KOPT-K1 (cell line): ENCODE results near the gene GPC2.
"Not testable (repeated sequence)": the region's sequence is repeated elsewhere in the genome, so short reads cannot be mapped to it uniquely, and the experiment has no call there.

Source experiments
- H3K27ac ChIP-seq: fragments of 200-600 bp; sonication (generic); 2 replicates; pipeline ENCODE4 v1.5.1; 2016; ENCODE audit warnings: antibody characterized with exemption, mild to moderate bottlenecking, low read depth, low read length; ENCODE audit not compliant: poor library complexity, severe bottlenecking
- H3K36me3 ChIP-seq: fragments of 200-600 bp; sonication (generic); 2 replicates; pipeline ENCODE4 v1.5.1; 2017; ENCODE audit warnings: antibody characterized with exemption, mild to moderate bottlenecking, low read length, moderate library complexity; ENCODE audit not compliant: insufficient read depth
- H3K9me3 ChIP-seq: fragments of 200-600 bp; sonication (generic); 2 replicates; pipeline ENCODE4 v1.5.1; 2017; ENCODE audit warnings: antibody characterized with exemption, low read length, mild to moderate bottlenecking; ENCODE audit not compliant: insufficient read depth, poor library complexity, severe bottlenecking

The GPC2 gene

DNA sequence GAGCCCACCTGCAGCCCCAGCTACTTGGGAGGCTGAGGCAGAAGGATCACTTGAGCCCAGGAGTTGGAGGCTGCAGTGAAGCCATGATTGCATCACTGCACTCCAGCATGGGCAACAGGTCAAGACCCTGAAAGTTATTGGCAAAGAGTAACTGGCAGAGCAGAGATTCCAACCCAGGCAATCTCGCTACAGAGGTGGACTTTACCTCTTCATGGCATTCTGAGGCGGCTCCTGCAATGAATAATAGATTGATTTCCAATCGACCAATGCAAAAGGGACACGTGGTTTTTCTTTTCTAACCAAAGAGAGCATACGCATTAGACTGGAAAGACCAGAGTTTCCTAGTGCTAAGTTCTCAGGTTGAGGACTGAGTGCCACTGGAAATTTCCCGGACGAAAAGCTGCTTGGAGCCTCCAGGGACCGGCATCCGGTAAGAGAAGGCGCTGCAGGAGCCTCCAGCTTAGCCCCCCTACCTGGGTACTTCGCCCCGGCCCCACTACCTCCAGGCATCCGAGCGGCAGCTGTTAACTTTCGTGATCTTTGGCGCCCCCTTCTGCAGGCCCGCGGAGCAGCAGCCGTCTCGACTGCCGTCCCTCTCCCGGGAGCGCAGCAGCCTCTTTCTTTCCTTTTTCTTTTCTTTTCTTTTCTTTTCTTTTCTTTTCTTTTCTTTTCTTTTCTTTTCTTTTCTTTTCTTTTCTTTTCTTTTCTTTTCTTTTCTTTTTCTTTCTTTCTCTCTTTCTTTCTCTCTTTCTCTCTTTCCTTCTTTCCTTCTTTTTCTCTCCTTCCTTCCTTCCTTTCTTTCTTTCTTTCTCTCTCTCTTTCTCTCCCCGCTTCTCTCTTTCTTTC, 46.4 kb downstream of the GPC2 start:
- no peaks in the 10 kb centered on the region for H3K36me3 ChIP-seq
- no peak overlapping the region for H3K27ac ChIP-seq
- H3K9me3 ChIP-seq = no peaks in the 10 kb centered on the region

DNA sequence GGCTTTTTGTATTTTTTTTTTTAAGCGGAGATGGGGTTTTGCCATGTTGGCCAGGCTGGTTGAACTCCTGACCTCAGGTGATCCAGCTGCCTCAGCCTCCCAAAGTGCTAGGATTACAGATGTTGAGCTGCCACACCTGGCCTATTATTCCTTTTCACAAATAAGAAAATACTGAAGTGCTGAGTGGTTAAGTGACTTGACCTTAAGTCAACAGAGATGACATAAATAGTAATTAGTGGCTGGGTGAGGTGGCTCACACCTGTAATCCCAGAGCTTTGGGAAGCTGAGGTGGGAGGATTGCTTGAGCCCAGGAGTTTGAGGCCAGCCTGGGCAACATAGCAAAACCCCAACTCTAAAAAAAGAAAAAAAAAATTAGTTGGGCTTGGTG, 47.0 kb downstream of the GPC2 start:
- H3K27ac ChIP-seq, H3K9me3 ChIP-seq, H3K36me3 ChIP-seq: not testable (repeated sequence)

DNA sequence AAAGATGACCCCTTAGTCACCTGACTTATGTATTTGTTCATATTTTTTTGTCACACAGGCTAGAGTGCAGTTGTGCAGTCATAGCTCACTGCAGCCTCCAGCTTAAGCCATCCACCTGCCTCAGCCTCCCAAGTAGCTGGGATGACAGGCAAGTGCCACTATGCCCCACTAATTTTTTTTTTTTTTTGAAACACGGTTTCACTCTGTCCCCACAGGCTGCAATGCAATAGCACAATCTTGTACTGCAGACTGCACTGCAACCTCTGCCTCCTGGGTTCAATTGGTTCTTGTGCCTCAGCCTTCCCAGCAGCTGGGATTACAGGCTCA, 48.6 kb downstream of the GPC2 start:
- H3K9me3 ChIP-seq = no peaks in the 10 kb centered on the region
- H3K27ac ChIP-seq = peak overlapping the region; percentile 94
- H3K36me3 ChIP-seq = peaks cover 11% of the 10 kb centered on the region; the same call in 1 of the 2 replicates

DNA sequence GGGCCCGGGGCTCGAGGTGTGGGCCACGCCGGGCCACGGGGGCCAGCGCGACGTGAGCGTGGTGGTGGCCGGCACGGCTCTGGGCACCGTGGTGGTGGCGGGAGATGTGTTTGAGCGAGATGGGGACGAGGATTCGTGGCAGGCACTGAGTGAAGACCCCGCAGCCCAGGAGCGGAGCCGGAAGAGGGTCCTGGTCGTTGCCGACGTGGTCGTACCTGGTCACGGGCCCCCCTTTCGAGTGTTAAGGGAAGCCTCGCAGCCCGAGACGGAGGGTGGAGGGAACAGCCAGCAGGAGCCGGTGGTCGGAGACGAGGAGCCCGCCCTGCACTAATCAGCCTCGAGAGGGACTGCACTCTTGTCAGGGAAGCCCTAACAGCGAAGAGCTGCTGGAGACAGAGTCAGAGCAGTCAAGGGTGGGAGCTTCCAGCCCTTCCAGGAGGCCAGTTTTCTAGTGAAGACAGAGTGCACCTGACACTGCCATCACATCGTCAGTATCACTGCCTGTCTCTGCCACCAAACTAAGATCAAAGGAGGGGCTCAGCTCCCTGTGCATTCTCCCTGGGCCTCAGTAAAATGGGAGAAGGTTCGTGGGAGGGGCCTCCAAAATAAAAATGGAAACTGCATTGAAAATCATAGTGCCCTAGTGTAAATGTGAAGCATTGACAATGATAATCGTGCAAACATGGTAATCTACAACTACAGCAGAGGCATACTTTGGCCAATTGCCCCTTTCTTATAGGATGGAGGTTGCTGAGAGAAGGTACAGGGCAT, 49.1 kb downstream of the GPC2 start:
- Histone ChIP-seq H3K27ac (peak overlapping the region; percentile 94), H3K36me3 (peaks cover 11% of the 10 kb centered on the region; the same call in 1 of the 2 replicates), H3K9me3 (no peaks in the 10 kb centered on the region)

DNA sequence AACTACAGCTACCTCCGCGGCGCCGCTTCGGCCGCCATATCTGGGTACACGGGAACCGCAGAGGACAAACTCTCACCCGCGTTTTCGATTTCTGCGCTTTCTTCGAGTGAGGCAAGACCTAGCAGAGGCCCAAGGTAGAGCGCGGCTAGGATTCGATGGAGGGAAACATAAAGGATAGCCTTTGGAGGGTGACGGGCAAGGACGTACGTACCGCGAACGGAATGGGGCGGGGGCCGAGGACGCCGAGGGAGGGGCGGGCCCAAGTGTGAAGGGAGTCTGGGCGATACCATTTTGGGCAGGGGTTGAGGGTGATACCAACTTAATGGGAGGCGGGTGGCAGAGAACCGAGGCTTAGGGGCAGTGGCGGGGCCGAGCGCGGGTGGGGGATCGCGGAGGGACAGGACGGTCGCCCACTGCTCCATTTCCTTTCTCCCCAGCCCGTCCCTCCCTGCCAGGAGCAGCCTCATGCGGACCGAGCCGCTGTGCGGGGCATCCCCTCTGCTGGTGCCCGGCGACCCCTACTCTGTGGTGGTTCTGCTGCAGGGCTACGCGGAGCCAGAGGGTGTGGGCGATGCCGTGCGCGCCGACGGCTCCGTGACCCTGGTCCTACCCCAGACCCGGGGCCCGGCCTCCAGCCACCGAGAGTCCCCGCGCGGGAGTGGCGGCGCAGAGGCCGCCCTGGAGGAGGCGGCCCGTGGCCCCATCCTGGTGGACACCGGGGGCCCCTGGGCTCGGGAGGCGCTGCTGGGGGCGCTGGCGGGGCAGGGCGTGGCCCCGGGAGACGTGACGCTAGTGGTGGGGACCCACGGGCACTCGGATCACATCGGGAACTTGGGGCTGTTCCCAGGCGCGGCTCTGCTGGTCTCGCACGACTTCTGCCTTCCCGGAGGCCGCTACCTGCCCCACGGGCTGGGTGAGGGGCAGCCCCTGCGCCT, 50.0 kb downstream of the GPC2 start, which contains the start of gene MBLAC1:
TSS of gene MBLAC1 (plus strand) at position 37 of the 935 bp plus-strand sequence. CDS start at position 466, 429 bp downstream.
- Histone ChIP-seq H3K9me3 (no peaks in the 10 kb centered on the region), H3K27ac (peak within 1 kb of the TSS; percentile 94)

DNA sequence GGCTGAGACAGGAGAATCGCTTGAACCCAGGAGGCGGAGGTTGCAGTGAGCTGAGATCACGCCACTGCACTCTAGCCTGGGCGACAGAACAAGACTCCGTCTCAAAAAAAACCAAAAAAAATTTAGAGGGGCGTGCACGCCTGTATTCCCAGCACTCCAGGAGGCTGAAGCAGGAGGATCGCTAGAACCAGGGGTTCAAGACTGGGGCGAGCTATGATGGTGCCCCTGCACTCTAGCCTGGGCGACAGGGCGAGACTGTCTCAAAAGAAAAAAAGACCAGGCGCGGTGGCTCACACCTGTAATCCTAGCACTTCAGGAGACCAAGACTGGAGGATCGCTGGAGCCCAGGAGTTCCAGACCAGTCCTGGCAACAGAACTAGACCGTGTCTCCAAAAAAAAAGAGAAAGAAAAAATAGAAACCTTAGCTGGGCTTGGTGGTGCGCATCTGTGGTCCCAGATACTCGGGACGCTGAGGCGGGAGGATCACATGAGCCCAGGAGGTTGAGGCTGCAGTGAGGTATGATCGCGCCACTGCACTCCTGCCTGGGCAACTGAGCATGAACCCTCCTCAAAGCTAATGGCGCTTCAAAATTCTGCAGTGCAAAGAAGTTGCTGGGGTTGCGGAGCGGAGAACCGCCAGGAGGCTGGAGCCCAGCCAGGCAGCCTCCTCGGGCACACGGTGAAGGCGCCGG, 50.8 kb downstream of the GPC2 start:
- H3K9me3 ChIP-seq = no peaks in the 10 kb centered on the region
- H3K27ac ChIP-seq = peak overlapping the region; percentile 94
- H3K36me3 ChIP-seq = peaks cover 11% of the 10 kb centered on the region; the same call in 1 of the 2 replicates

More for the DNA sequence above, 50.0 kb downstream of the GPC2 start, which contains the start of gene MBLAC1:
- peaks cover 11% of the 10 kb centered on the region; the same call in 1 of the 2 replicates for H3K36me3 ChIP-seq

DNA sequence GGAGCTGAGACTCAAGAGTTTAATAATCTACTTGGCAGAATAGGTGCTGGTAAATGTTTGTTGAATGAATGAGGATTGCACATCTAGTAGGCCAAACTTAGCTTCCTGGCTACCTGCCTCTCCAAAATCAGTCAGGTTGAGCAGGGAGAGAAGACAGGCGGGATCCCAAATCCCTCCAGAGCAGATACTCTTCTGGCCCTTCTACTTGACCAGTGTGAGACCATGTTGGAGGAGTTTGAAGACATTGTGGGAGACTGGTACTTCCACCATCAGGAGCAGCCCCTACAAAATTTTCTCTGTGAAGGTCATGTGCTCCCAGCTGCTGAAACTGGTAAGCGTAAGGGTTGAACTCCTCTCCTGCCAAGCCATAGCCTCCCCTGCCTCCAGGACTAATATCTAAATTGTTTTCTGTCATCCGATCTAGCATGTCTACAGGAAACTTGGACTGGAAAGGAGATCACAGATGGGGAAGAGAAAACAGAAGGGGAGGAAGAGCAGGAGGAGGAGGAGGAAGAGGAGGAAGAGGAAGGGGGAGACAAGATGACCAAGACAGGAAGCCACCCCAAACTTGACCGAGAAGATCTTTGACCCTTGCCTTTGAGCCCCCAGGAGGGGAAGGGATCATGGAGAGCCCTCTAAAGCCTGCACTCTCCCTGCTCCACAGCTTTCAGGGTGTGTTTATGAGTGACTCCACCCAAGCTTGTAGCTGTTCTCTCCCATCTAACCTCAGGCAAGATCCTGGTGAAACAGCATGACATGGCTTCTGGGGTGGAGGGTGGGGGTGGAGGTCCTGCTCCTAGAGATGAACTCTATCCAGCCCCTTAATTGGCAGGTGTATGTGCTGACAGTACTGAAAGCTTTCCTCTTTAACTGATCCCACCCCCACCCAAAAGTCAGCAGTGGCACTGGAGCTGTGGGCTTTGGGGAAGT, 52.6 kb downstream of the GPC2 start:
- Histone ChIP-seq H3K36me3 (peaks cover 11% of the 10 kb centered on the region; the same call in 1 of the 2 replicates), H3K9me3 (no peaks in the 10 kb centered on the region), H3K27ac (peak overlapping the region; percentile 1)

DNA sequence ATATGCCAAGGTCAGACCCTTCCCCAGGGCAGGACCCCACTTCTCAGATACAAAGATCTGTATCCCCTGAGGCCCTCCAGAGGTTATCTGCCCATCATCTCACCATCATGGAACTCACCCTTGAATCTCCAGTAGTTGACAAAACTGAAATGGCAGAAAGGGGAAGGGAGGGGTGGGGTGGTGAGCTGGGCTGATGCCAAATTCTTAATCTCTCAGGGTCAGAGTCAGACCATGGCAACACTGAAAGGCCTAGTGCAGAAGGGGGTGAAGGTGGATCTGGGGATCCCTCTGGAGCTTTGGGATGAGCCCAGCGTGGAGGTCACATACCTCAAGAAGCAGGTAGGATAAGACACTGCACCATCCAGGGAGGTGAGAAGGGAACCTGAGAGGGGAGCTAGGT, 54.6 kb downstream of the GPC2 start:
- Histone ChIP-seq H3K36me3 (peaks cover 11% of the 10 kb centered on the region; the same call in 1 of the 2 replicates), H3K9me3 (no peaks in the 10 kb centered on the region), H3K27ac (no peak overlapping the region)

DNA sequence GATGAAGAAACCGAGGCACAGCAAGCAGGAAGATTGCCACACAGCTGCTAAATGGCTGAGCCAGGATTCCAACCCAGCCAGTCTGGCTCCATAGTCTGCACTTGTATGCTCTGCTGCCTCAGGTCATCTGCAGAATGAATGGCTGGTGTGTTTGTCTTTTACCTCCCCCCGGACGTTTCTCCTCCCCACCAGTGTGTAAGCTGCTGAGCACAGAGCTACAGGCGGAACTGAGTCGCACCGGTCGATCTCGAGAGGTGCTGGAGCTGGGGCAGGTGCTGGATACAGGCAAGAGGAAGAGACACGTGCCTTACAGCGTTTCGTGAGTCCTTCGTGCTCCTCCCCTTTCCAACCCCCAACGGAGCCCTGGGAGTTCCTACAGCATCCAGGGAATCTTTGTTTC, 55.1 kb downstream of the GPC2 start:
- Histone ChIP-seq H3K9me3 (no peaks in the 10 kb centered on the region), H3K27ac (no peak overlapping the region), H3K36me3 (peaks cover 11% of the 10 kb centered on the region; the same call in 1 of the 2 replicates)

DNA sequence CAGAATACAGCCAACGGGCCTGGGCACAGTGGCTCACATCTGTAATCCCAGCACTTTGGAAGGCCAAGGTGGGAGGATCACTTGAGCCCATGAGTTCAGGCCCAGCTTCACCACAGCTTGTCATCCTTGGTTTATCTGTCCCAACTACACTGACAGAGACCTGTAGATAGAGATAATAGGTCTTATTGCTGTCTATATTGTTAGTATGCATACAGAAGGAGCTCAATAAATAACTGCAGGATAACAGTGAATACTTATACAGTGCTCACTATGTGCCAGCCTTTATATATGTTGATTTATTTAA, 56.5 kb downstream of the GPC2 start:
- Histone ChIP-seq H3K27ac (peak overlapping the region; percentile 66), H3K36me3 (peaks cover 16% of the 10 kb centered on the region; the same call in 1 of the 2 replicates), H3K9me3 (no peaks in the 10 kb centered on the region)

DNA sequence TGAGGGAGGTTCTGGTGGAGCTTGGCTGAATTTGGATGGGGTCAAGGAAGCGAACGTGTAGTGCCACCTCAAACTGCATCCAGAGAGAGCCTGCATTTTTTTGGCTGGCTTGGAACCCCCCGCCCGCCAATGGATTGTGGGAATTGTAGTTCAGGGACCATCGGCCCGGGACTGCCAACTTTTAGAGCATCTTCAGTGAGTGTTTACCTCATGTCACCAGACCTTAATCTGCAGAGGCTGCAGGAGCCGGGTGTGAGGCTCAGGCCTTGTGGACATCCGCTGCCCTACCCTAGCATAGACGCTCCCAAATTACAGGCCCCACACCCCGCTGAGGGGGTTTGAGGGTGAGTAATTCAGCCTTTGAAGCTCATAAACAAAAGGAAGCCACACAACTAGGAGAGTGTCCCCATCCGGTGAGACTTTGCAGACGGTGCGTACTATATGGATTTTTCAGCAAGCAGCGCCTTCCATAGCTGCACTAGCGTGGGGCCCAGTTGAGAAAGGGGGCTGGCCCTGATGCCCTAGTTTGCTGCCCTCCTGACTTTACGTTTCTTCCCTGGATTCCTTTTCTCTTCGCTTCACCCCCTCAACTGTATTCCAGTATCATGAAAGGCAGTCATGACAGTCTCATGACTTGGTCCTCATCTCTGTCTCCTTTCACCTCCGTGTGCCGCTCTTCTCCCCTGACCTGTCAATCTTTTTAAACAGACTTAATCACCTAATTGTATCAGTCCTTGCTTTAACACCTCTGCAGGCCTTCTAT, 57.0 kb downstream of the GPC2 start:
- Histone ChIP-seq H3K27ac (peak overlapping the region; percentile 66), H3K36me3 (peaks cover 19% of the 10 kb centered on the region; the same call in 1 of the 2 replicates), H3K9me3 (no peaks in the 10 kb centered on the region)
